UCSD-AML1 (cell line): ENCODE results near the gene DUSP8.
"Not testable (repeated sequence)": the region's sequence is repeated elsewhere in the genome, so short reads cannot be mapped to it uniquely, and the experiment has no call there.

Experiments used
- DNase-seq: peaks from one replicate; lab custom pipeline; 2025; ENCODE audit not compliant: unreplicated experiment; lab: John Stamatoyannopoulos, UW

DUSP8 gene

GRCh38 chr11:1572197-1573076, at the start of gene DUSP8:
Gene DUSP8 (minus strand): TSS chr11:1572271. CDS start chr11:1565826, 6,445 bp downstream.
- peak; percentile 66 for DNase-seq

- DNase-seq = peak; percentile 53
Observed at GRCh38 chr11:1619449-1619848, 47.4 kb upstream of the DUSP8 start.

GRCh38 chr11:1618231-1618630, 46.2 kb upstream of the DUSP8 start:
- no peak for DNase-seq

- no peak for DNase-seq
Observed at GRCh38 chr11:1608363-1608762, 36.3 kb upstream of the DUSP8 start, which contains the start of gene KRTAP5-3. Gene KRTAP5-3 (minus strand): TSS chr11:1608463. CDS start chr11:1608385, 78 bp downstream.

- not testable (repeated sequence) for DNase-seq
Observed at GRCh38 chr11:1607901-1608300, 35.8 kb upstream of the DUSP8 start.

- not testable (repeated sequence) for DNase-seq
Observed at GRCh38 chr11:1607156-1607845, 35.2 kb upstream of the DUSP8 start.

- not testable (repeated sequence) for DNase-seq
Observed at GRCh38 chr11:1605923-1606322, 33.9 kb upstream of the DUSP8 start.

- no peak for DNase-seq
Observed at GRCh38 chr11:1604711-1605110, 32.6 kb upstream of the DUSP8 start.

GRCh38 chr11:1604181-1604580, 32.1 kb upstream of the DUSP8 start:
- DNase-seq = no peak

GRCh38 chr11:1603629-1604028, 31.6 kb upstream of the DUSP8 start:
- DNase-seq = no peak

- DNase-seq = not testable (repeated sequence)
Observed at GRCh38 chr11:1601663-1602062, 29.6 kb upstream of the DUSP8 start.

- DNase-seq = no peak
Observed at GRCh38 chr11:1600626-1601025, 28.6 kb upstream of the DUSP8 start.

GRCh38 chr11:1598816-1599215, 26.7 kb upstream of the DUSP8 start:
- DNase-seq = no peak

GRCh38 chr11:1598406-1598805, 26.3 kb upstream of the DUSP8 start:
- not testable (repeated sequence) for DNase-seq

GRCh38 chr11:1597994-1598380, 25.9 kb upstream of the DUSP8 start, which contains the start of gene KRTAP5-2:
Gene KRTAP5-2 (minus strand): TSS chr11:1598294. CDS start chr11:1598250, 44 bp downstream.
- DNase-seq = no peak

- no peak for DNase-seq
Observed at GRCh38 chr11:1597331-1597993, 25.4 kb upstream of the DUSP8 start.

GRCh38 chr11:1596576-1597121, 24.6 kb upstream of the DUSP8 start:
- not testable (repeated sequence) for DNase-seq

GRCh38 chr11:1595994-1596575, 24.0 kb upstream of the DUSP8 start:
- not testable (repeated sequence) for DNase-seq

GRCh38 chr11:1592628-1593027, 20.6 kb upstream of the DUSP8 start:
- DNase-seq = no peak

- DNase-seq = no peak
Observed at GRCh38 chr11:1589996-1590395, 17.9 kb upstream of the DUSP8 start.
